ENCODE results near the gene AHNAK. TPM values are rescaled to one million over a fixed set of nuclear protein-coding genes. Genes with fewer than 3 reads are reported as not detected.
"Not testable (repeated sequence)": the region's sequence is repeated elsewhere in the genome, so short reads cannot be mapped to it uniquely, and the experiment has no call there.

AHNAK gene
- total and polyA plus RNA-seq, 4 donors, result 22.6 to 110 (median 38.1) TPM

DNA sequence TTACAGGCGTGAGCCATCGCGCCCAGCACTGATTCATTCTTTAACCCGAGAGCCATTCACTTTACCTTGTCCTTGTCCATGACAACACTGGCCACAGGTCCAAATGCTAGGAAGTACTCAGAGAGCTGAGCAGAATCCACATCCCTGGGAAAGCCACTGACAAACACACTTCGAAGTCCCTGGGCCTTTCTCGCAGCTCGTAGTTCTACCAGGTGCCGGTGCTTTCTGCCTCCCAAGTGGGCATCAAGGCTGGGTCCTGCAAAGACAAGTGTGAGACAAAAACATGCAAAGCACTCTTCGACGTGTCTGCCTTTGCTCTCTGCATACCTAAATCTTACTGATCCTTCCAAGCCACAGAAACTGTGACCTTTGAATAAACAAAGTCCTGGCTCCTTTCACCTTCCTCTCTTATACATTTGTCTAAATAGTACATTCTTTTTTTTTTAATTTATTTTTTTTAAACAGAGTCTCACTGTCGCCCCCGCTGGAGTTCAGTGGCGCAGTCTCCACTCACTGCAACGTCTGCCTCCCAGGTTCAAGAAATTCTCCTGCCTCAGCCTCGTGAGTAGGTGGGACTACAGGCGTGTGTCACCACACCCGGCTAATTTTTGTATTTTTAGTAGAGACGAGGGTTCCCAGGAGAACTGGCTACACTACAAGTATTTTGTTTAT lies 42.5 kb upstream of the AHNAK start:
- Histone ChIP-seq H3K27me3 (ENCODE audit: control insufficient read depth in 4 of 4, insufficient read depth in 4 of 4, low read length in 3 of 4) (no peaks in the 10 kb centered on the region), H3K4me3 (ENCODE audit: low read depth in 1 of 3, low read length in 3 of 3) (no peak overlapping the region), H3K9ac (ENCODE audit: low read depth in 1 of 2, low read length in 2 of 2) (no peak overlapping the region), H3K36me3 (ENCODE audit: control insufficient read depth in 4 of 4, insufficient read depth in 3 of 4, low read depth in 1 of 4, low read length in 3 of 4) (peaks cover 8 to 12% (median 10%) of the 10 kb centered on the region in 4 donors), H3K9me3 (ENCODE audit: control insufficient read depth in 4 of 4, low read length in 3 of 4) (no peaks in the 10 kb centered on the region), H3K27ac (ENCODE audit: low read depth in 1 of 2, low read length in 2 of 2) (peak overlapping the region; percentile 55 to 65), H3K4me1 (ENCODE audit: control insufficient read depth in 4 of 4, insufficient read depth in 4 of 4, low read length in 3 of 4) (peaks cover 7 to 45% (median 32%) of the 10 kb centered on the region in 4 donors)
- no peak for DNase-seq (ENCODE audit: low spot score)
- TF ChIP-seq YY1 (IDR thresholded peaks at IDR 0.05), result no peak
- no peak for TF ChIP-seq SP1 (IDR thresholded peaks at IDR 0.05)
- TF ChIP-seq TAF1 (conservative IDR thresholded peaks at IDR 0.05), result no peak
- no peak for TF ChIP-seq HNF4A (conservative IDR thresholded peaks at IDR 0.05)
- TF ChIP-seq RXRA (IDR thresholded peaks at IDR 0.05), result no peak
- TF ChIP-seq CTCF (IDR thresholded peaks at IDR 0.05; ENCODE audit: low read depth, low read length, missing input control), result no peak
- TF ChIP-seq NR2F2 (IDR thresholded peaks at IDR 0.05), result no peak
- TF ChIP-seq FOXA1 (IDR thresholded peaks at IDR 0.05), result no peak
- TF ChIP-seq JUND (IDR thresholded peaks at IDR 0.05), result no peak
- TF ChIP-seq REST (IDR thresholded peaks at IDR 0.05), result no peak
- no peak for TF ChIP-seq MAX (IDR thresholded peaks at IDR 0.05)
- no peak for TF ChIP-seq RAD21 (IDR thresholded peaks at IDR 0.05)
- no peak for TF ChIP-seq EGR1 (IDR thresholded peaks at IDR 0.05; ENCODE audit: low read depth in 2 of 2)
- no peak for TF ChIP-seq HNF4G (IDR thresholded peaks at IDR 0.05)
- no peak for TF ChIP-seq FOXA2 (IDR thresholded peaks at IDR 0.05)
- no peak for TF ChIP-seq GABPA (IDR thresholded peaks at IDR 0.05 in 1 of 2, conservative IDR thresholded peaks at IDR 0.05 in 1 of 2)
- TF ChIP-seq ZBTB33 (IDR thresholded peaks at IDR 0.05), result no peak
- TF ChIP-seq ATF3 (IDR thresholded peaks at IDR 0.05), result no peak
- 73% methylated on average over 18 of the region's 18 CpGs for WGBS

- not testable (repeated sequence) for H3K9ac ChIP-seq (ENCODE audit: low read depth in 1 of 2, low read length in 2 of 2); H3K4me3 ChIP-seq (ENCODE audit: low read depth in 1 of 3, low read length in 3 of 3); DNase-seq (ENCODE audit: low spot score); H3K9me3 ChIP-seq (ENCODE audit: control insufficient read depth in 4 of 4, low read length in 3 of 4); H3K27ac ChIP-seq (ENCODE audit: low read depth in 1 of 2, low read length in 2 of 2); H3K27me3 ChIP-seq (ENCODE audit: control insufficient read depth in 4 of 4, insufficient read depth in 4 of 4, low read length in 3 of 4)
- WGBS, result 93% methylated on average over 7 of the region's 7 CpGs
- H3K36me3 ChIP-seq (ENCODE audit: control insufficient read depth in 4 of 4, insufficient read depth in 3 of 4, low read depth in 1 of 4, low read length in 3 of 4), result peaks cover 8 to 25% (median 15%) of the 10 kb centered on the region in 4 donors
- H3K4me1 ChIP-seq (ENCODE audit: control insufficient read depth in 4 of 4, insufficient read depth in 4 of 4, low read length in 3 of 4), result peaks cover 4 to 32% (median 22%) of the 10 kb centered on the region in 4 donors
Observed at GRCh38 chr11:62585356-62585755, 38.8 kb upstream of the AHNAK start.

DNA sequence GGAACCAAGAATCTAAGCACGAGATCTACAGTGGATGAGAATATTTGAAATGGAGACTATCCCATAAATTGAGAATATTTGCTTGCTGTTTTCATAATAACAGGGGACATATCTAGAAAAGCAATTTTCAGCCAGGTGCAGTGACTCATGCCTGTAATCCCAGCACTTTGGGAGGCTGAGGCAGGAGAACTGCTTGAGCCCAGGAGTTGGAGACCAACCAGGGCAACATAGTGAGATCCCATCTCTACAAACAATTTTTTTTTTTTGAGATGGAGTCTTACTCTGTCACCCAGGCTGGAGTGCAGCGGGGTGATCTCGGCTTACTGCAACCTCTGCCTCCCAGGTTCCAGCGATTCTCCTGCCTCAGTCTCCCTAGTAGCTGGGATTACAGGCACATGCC lies 35.1 kb upstream of the AHNAK start:
- H3K36me3 ChIP-seq (ENCODE audit: control insufficient read depth in 4 of 4, insufficient read depth in 3 of 4, low read depth in 1 of 4, low read length in 3 of 4), result peaks cover 11 to 44% (median 25%) of the 10 kb centered on the region in 4 donors

More for the DNA sequence above, 35.1 kb upstream of the AHNAK start:
- H3K9me3 ChIP-seq (ENCODE audit: control insufficient read depth in 4 of 4, low read length in 3 of 4); H3K27me3 ChIP-seq (ENCODE audit: control insufficient read depth in 4 of 4, insufficient read depth in 4 of 4, low read length in 3 of 4); H3K4me1 ChIP-seq (ENCODE audit: control insufficient read depth in 4 of 4, insufficient read depth in 4 of 4, low read length in 3 of 4); H3K27ac ChIP-seq (ENCODE audit: low read depth in 1 of 2, low read length in 2 of 2); H3K9ac ChIP-seq (ENCODE audit: low read depth in 1 of 2, low read length in 2 of 2); H3K4me3 ChIP-seq (ENCODE audit: low read depth in 1 of 3, low read length in 3 of 3); DNase-seq (ENCODE audit: low spot score): not testable (repeated sequence)
- WGBS, result 97% methylated on average over 4 of the region's 4 CpGs
